NOMO-1 treated with dmso at 0.1 percent for 144 hours (cell line): ENCODE measurements around the gene FRRS1.

Experiments used
- DNase-seq: peaks from one replicate; lab custom pipeline; 2025; ENCODE audit not compliant: unreplicated experiment; lab: John Stamatoyannopoulos, UW

FRRS1 gene

GRCh38 chr1:99681583-99681982 lies 84.9 kb downstream of the FRRS1 start:
- DNase-seq, result no peak

GRCh38 chr1:99680270-99680669 lies 86.2 kb downstream of the FRRS1 start:
- DNase-seq, result no peak

GRCh38 chr1:99677416-99677815 lies 89.0 kb downstream of the FRRS1 start:
- DNase-seq, result no peak

DNA sequence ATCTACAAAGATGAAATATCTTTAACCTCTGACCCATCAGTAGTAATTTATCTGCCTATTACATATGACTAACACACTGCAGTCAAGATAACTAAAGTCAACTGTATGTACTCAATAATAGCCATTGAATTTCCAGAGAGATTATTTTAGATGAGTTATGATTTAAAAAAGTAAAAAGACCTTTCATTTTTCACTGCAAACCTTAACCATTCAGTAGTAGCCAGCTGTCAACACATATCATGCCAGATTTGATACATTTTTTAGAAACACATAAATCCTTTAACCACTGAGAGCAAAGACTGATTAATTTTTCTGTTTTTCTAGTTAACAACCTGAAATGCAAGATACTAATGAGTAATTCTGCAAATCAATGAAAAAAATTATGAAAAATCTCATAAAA lies 89.6 kb downstream of the FRRS1 start:
- DNase-seq, result no peak

DNA sequence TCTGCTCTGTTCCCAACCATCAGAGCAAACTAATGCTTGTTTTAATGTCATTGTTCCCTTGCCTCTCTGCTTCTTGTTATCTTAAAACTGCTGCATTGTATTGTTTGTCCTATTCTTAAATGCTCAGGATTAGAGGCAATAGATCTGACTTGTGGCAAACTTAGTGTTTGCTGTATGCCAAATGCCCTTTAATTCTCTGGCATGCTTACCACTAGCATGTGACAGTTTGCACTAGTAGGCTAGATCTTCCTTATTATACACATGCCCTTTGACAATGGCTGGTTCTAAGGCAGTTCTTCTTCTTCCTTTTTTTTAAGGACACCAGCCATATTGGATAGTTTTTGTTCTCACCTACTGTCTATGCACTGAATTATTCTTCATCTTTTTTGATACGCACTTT lies 90.4 kb downstream of the FRRS1 start:
- no peak for DNase-seq

GRCh38 chr1:99675292-99675691 lies 91.1 kb downstream of the FRRS1 start:
- DNase-seq, result no peak

DNA sequence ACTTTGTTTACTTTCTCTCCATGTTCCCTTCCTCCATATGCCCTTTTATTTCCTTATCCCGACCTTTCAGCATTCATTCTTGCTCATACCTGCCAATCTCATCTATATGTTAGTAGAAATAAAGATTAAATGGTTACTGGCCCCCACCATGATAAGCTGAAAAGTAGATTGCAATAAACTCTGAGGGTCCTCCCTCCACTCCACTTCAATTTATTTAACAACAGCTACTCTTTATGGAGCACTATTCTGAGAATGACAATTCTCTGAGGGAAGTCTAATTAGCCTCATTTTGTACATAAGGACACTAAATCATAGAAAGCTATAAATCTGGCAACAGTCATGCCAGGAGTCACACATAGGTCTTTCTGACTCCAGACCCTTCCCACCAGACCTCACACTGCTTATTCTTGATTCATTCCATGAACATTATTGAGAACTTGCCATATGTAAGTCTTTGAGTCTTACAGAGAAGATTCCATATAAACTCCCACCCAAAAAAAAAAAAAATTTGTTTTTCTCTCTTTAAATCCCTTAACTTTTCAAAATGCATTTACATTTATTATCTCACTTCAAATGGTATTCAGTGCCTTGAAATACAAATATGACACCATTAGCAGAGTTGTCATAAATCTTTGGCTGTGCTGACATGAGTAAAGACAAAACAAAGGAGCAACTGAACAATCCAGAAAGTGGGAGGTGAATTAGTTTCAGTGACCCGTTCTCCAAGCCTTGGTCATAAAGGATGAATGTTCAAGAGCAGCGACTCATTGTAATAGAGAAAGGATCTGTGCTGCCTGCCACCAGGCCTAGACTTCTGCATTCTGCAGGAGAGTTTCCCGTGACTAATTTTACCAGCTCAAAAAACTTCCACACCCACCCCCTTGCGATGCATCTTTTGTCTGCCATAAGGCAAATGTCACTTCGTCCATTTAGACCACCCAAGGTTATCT lies 92.0 kb downstream of the FRRS1 start:
- DNase-seq, result no peak

DNA sequence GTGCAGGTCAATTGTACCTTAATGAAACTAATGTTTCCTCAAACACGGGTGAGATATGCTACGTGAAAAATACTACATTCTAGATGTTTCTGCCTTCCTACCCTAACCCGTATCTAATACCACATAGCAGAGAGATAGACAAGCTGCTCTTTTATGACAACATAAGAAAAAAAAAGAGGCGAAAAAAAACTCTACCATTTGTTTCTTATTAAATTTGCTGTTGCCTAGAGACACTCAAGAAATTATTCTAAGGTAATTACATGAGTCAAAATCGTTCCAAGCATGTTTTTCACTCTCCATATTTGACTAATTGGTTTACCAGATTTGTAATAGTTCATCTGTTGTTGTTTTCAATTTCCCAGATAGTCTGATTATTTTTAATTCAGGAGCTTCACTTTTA lies 93.1 kb downstream of the FRRS1 start:
- no peak for DNase-seq

- no peak for DNase-seq
These were observed 93.8 kb downstream of the FRRS1 start for GRCh38 chr1:99672530-99673213.

DNA sequence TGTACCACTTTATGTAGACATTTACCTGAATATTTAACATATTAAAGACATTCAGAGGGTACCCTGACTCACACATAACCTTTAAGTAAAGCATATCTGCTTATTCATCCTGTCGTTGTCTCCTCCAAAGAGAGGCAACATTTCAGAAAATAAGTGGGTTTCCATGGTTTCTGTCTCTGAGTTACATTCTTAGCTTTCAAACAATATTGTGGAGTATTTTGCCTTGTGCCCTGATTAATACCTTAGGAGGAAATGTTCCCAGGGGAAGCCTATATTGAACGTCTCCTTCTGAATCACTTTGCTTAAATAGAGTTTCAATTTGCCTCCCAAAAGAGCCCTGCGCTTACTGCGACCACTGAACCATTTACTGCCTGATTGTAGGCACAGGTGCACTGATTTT lies 94.4 kb downstream of the FRRS1 start:
- DNase-seq, result no peak

- no peak for DNase-seq
These were observed 95.9 kb downstream of the FRRS1 start for GRCh38 chr1:99670583-99670982.

- DNase-seq, result no peak
These were observed 96.6 kb downstream of the FRRS1 start for GRCh38 chr1:99669821-99670220.

DNA sequence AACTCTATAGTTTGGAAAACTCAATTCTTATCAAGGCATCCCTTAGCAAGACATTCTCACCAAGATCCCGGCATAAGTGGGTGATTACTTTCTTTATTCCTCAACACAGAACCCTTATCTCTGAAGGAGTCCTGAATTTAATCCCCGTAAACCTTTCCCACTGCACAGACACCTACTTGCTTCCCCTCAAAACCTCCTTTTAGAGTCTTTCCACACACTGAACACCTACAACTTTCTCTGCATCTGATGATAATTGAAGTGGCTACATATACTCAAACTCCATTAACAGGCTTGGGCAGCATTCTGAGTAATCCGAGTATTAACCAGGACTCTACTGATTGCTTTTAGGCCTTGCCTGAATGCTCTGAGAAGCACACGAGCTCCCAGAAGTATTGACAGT lies 97.1 kb downstream of the FRRS1 start:
- DNase-seq, result no peak

DNA sequence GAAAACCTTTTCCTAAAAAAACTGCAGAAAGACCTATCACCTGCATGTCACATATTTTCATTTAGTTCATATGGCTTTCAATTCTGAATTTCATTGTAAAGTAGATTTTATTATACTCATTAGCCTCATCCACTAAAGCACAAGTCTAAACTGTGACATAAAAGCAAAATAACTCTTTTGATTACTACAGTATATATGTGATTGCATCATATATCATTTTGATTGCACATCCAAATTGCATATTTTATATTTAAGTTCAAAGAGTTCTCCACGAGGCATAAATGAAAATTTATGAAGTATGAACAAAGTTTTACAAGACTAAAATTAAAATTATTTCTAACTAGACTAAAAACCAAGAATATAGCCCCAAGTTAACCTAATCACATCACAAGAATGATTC lies 101.2 kb downstream of the FRRS1 start:
- no peak for DNase-seq

GRCh38 chr1:99663501-99663900 lies 102.9 kb downstream of the FRRS1 start:
- no peak for DNase-seq

DNA sequence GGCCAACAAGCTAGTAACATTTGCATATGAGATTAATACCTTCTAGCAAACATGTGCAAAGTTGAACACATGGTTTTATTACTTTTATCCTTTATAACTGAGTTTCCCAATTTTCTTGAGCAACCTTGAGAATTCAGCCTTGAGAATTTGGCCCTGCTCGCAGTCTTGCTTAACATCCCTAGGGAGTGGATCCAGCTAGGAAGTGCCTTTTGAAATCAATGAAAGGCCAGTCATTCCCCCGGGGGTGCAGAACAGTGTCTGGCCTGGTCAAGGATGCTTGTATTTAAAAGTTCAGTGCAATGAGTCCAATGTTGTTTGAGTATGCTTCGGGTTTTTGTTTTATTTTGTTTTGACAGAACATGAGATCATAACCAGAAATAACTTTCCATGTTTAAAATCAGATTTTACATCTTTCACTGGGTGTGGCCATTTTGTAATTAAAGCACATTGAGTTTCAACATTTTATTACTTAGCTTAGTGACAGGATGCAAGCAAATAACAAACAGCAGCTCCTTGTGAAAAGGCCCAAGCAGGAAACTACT lies 103.8 kb downstream of the FRRS1 start:
- no peak for DNase-seq

- no peak for DNase-seq
These were observed 104.7 kb downstream of the FRRS1 start for GRCh38 chr1:99661780-99662179.

DNA sequence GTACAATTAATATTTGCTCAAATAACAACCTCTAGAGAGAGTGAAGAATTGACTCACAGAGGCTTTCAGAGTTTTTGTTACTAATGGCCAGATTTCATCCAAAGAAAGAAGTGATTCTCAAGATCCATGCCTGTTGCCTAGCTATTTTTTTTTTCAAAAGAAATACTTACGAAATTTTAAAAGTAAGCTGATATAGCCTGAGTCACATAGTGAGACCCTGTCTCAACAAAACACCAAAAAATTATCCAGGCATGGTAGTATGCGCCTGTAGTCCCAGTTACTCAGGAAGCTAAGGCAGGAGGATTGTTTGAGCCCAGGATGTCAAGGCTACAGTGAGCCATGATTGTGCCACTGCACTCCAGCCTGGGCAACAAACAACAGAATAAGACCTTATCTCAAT lies 105.9 kb downstream of the FRRS1 start:
- DNase-seq, result no peak

- no peak for DNase-seq
These were observed 106.7 kb downstream of the FRRS1 start for GRCh38 chr1:99659755-99660210.
